Suprapubic skin (tissue), 4 donors: ENCODE data around the gene MAGT1.

Experiments
- POLR2A ChIP-seq, 2 donors: fragments of 450-650 bp; IDR thresholded peaks; one replicate each; pipeline ENCODE4 v1.6.1; 2017; ENCODE audit warnings: antibody characterized with exemption in 2 of 2, mild to moderate bottlenecking in 2 of 2, moderate library complexity in 2 of 2
- POLR2AphosphoS5 ChIP-seq, 3 donors: sonication (generic); formaldehyde crosslinking; IDR thresholded peaks; one replicate each; pipeline ENCODE4 v1.6.1; 2017; ENCODE audit warnings: antibody characterized with exemption in 3 of 3
- TF ChIP-seq, protein P1 (sequence below), 2 donors: fragments of 200-600 bp in 1 of 2; fragments of 450-650 bp in 1 of 2; sonication (generic) in 1 of 2; IDR thresholded peaks; one replicate each; pipeline ENCODE4 v1.5.1; 2016 to 2019; ENCODE audit warnings: antibody characterized with exemption in 2 of 2, mild to moderate bottlenecking in 1 of 2, moderate library complexity in 1 of 2

DNA sequence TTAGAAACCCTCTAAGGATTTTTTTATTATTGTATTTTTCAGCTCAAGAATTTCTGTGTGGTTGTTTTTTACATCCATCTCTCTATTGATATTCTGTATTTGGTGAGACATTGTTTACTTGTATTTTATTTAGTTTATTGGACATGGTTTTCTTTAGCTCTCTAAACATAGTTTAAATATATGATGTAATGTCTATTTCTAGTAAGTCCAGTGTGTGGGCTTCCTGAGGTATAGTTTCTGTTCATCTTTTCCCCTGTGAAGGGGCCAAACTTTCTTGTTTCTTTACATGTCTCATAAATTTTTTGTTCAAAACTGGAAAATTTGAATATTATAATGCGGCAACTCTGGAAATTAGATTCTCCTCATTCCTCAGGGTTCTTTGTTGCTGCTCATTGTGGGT is 81.0 kb downstream of the MAGT1 start:
- TF ChIP-seq POLR2A (IDR thresholded peaks at IDR 0.05) = no peak
- no peak for TF ChIP-seq POLR2AphosphoS5 (IDR thresholded peaks at IDR 0.05)
- TF ChIP-seq, protein P1, sequence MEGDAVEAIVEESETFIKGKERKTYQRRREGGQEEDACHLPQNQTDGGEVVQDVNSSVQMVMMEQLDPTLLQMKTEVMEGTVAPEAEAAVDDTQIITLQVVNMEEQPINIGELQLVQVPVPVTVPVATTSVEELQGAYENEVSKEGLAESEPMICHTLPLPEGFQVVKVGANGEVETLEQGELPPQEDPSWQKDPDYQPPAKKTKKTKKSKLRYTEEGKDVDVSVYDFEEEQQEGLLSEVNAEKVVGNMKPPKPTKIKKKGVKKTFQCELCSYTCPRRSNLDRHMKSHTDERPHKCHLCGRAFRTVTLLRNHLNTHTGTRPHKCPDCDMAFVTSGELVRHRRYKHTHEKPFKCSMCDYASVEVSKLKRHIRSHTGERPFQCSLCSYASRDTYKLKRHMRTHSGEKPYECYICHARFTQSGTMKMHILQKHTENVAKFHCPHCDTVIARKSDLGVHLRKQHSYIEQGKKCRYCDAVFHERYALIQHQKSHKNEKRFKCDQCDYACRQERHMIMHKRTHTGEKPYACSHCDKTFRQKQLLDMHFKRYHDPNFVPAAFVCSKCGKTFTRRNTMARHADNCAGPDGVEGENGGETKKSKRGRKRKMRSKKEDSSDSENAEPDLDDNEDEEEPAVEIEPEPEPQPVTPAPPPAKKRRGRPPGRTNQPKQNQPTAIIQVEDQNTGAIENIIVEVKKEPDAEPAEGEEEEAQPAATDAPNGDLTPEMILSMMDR (IDR thresholded peaks at IDR 0.05) = no peak
